Amniotic epithelial cell (primary cell): Measurements from ENCODE around the gene ALKBH3.

Experiments used
- DNase-seq: peaks from one replicate; pipeline ENCODE4 v3.0.0-alpha.2; 2010; ENCODE audit warnings: low read depth

The ALKBH3 gene

DNA sequence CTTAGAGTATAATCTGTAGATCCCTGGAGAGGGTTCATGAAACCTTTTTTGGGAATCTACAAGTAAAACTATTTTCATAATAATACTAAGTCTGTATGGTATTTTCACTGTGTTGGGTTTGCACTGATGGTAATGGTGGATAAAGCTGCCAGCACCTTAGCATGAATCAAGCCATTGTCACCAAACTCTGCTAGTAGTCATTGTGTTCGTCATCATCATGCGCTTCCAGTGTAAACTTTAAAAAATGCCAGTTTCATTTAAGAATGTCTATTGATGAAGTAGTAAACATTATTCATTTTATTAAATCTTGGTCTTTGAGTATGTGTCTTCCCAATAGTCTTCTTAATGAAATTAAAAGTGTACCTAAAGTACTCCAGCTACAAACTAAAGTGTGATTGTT, 15.0 kb downstream of the ALKBH3 start:
- DNase-seq: no peak

DNA sequence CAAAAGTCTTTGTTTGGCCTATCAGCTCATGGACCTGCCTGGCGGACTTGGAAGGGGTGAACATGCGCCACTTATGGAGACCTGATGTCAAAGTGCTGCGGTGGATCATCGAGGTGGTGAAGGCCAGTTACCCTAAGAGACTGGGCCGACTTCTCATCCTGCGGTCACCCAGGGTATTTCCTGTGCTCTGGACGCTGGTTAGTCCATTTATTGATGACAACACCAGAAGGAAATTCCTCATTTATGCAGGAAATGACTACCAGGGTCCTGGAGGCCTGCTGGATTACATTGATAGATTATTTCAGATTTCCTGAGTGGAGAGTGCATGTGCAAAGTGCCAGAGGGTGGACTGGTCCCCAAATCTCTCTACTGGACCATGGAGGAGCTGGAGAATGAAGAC, 17.9 kb downstream of the ALKBH3 start:
- DNase-seq: no peak

- DNase-seq: no peak
Measured at GRCh38 chr11:43899094-43899493, 18.5 kb downstream of the ALKBH3 start.

GRCh38 chr11:43901551-43901950, 20.9 kb downstream of the ALKBH3 start:
- no peak for DNase-seq

DNA sequence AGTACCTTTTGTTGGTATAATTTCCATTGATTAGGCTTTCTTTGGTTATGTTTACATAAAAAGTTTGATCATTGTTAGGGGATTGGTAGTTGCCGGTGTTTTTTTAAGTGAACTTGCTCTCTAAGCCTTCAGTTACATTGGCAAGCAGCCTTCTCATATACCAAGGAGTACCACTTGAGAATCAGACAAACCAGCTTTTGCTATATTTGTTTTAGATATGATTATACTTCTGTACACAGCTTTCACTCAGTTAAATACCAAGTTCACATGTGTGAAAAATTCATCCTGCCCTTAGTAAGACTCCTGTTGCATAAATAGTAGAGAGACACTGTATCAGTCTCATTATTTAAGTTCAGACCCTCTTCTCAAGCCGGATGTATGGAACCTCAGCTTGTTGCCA, 22.4 kb downstream of the ALKBH3 start:
- no peak for DNase-seq

DNA sequence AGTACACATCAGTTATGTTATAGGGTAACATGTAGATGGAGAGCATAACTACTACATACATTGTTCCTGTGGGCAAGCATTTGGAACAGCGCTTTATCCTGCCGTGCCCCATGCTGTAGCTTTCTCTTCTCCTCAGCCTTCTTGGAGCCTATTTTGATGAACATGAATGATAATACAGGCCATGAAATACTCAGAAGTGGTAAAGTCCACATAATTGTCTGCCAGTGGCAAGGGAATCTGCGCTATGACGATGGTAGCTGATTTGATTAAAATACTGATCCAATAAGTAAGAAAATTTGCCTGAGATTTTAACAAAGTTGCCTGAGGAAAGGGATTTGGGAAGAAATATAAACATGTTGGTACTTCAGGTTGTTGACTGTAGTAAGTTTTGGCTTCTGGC, 23.3 kb downstream of the ALKBH3 start:
- DNase-seq: no peak

- peak; percentile 66 for DNase-seq
Measured at GRCh38 chr11:43904742-43905535, 24.3 kb downstream of the ALKBH3 start.

GRCh38 chr11:43905813-43906241, 25.2 kb downstream of the ALKBH3 start:
- DNase-seq: no peak

DNA sequence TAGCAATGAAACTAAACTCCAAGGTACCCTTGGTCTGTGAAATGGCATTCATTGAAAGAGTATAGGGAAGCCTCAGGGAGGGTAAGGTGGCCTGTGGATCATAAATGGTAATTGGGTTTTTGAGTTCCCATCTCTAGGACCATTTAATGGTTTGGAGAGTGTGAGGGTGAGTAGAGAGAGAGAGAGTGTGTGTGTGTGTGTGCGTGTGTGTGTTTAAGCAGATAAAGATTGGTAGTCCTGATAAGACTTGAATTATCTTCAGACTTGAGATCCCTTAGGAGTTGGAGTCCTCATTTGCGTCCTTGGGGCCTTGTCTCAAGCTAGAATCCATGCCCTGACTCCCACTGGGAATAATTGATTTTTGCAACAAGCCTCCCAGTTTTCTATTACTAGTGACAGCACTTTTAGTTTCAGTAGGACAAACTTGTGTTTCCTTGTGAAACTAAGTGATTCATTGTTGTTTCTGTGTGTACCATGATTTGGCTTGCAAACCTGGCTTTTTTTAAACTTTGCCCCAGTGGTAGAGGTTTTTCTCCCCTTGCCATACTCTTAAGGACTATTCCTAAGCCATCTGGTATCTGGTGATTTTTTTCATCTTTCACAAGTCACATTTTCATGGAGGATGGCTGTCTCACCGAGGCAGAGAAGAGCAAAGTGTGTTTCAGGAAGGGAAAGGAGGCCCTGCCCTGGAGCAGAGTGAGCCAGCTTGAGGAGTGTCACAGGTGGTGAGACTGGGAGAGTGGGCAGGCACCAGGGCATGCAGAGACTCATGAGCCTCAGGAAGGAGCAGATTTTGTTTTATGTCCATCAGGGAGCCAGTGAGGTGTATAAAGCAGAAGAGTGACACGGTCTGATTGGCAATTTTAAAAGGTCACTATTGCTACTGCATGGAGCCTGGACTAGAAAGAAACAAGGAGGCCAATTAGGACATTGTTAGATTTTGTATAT, 26.7 kb downstream of the ALKBH3 start:
- DNase-seq: no peak

- DNase-seq: no peak
Measured at GRCh38 chr11:43908191-43908590, 27.6 kb downstream of the ALKBH3 start.

DNA sequence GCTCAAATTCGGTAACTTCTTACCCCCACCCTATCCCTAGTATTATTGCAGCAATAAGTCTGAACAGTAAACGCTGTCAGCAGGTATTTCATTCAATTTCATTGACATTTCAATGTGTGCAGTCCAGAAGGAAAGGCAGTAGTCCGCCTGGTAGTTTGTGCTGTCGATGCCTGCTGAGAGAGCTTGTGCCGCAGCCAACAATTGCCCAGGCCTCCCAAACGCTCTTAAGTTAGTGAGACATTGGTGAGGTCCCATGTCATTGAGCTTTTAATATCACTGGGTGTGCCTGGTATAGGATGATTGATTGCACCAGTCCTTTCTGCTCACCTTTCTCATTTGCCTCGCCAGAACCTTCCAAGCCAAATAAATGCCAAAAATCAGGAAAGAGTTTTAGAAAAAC, 28.1 kb downstream of the ALKBH3 start:
- no peak for DNase-seq

GRCh38 chr11:43913829-43914380, 33.3 kb downstream of the ALKBH3 start:
- DNase-seq: no peak

DNA sequence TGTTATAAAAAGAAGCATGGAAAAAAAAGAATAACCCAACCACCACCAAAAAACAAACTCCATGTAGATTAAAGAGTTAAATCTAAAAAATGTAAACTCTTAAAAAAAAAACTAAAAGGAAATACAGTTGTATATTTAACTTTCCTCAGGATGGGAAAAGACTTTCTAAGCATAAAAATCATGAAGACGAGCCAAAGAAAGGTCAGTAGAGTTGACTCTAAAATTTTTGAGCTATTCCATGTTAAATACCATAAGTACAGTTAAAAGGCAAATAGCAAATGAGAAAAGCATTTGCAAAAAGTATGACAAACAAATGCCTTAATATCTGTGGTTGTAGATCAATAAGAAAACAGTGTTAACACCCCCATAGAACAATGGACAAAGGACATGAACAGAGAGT, 33.8 kb downstream of the ALKBH3 start:
- DNase-seq: no peak

DNA sequence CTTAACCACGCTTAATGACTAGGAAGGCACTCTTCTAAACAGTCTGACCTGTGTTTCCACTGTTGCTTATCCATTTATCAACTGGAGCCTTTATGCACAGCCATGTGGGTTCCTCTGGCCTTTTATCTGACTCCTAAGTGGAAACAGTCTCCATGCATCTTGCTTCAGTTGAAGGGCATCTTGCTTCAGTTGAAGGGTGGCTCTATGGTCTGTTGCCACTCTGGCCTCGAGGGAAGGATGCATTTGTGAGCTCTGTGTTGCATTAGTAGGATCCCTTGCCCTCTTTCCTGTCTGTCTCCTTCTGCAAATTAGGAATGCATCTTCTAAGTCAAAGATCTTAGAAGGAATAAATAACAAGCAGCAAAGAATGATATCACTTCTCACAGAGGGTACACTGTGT, 36.0 kb downstream of the ALKBH3 start:
- no peak for DNase-seq

- DNase-seq: no peak
Measured at GRCh38 chr11:43917851-43918250, 37.2 kb downstream of the ALKBH3 start.

- no peak for DNase-seq
Measured at GRCh38 chr11:43918662-43919061, 38.0 kb downstream of the ALKBH3 start.

GRCh38 chr11:43919852-43920597, 39.4 kb downstream of the ALKBH3 start:
- DNase-seq: no peak

DNA sequence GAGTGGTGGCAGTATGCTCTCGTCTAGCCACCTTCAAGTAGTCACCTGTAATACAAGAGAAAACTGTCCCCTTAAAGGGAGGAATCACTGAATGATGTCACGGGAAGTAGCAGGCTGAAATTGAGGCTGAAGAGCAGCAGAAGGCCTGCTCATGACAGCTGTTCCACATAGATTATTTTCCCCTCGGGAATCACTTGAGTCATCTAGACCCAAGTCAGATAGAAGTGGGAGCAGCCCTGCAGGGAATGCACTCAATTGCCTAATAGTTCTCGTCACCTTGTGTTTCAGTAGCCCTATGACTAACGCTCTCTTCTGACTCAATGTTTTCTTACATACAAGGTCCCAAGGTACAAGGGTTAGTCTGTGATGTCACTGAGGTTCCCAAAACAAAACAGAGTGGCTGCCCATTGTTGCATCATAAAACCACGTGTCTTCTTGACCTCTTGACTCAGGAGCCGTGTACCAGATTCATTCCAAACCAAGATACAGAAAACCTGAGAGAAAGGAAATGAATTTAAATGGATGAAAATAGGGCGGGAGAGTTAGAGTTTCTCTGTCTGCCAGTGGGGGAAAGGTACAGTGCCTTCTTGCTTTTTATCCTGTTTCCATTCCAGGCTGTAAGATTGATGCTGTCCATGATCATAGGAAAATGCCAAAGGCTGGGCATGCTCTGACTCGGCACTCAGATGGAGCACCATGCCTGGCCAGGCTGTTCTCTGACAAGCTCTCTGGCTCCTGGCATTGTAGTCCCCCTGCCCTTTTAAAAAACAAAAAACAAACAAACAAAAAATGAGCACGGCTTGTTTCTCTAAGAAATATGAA, 40.2 kb downstream of the ALKBH3 start:
- peak; percentile 100 for DNase-seq

DNA sequence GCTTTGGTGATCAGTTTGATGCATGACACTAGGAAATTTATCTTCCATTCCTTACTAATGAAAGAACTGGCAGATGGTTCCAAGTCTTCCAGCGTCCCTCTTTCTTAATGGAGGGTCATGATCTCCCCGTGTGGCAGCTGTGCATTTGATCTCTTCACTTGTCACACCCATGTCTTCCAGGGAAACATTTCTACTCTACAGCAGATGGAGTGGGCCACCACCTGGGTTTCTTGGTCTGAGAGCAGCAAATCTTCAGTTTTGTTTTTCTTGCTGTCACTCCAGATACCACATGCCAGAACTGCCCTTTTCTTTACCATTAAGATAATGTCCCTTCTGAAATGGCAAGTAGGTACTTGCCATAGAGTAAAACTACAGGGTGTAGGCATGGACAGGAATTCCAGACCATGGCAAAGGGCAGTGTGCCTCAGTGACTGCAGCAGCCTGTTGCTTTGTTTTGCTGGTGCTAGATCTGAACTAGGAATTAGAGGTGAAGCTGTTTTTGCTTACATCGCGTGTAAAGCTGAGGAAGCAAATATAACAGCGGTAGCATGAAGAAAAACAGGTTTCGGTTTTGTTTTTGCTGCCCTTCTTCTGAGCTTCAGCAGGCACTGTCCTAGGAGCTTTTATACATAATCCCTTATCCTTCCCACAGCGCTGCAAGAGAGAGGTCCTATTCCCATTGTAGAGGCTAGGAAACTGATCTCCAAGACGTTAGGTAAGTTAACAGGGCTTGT, 41.1 kb downstream of the ALKBH3 start:
- no peak for DNase-seq

DNA sequence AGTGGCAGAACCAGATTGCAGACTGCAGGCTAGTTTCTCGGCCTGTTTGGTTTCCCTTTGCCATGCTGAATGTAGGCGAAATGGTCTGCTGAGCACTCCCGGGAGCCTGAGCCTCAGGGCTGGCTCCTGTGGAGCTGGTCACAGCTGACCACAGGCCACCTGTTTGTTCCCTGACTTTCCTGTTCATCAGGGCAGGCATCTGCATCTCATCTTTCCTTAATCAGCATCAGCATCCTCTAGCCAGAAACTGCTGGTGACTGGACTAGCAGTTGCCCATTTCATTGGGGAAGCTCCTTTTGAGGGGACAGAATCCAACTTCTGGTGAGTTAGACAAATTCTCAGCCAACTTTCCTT, 41.6 kb downstream of the ALKBH3 start:
- no peak for DNase-seq
